ENCODE measurements around the gene VARS1. TPM values are rescaled to one million over a fixed set of nuclear protein-coding genes. Genes with fewer than 3 reads are reported as not detected.
A peak's percentile ranks its signal among the peaks of the same experiment; 100 is the strongest.

The VARS1 gene
- total RNA-seq, 1 experiment from 2014 or later, result 26.4 TPM

- peak; percentile 57 for DNase-seq (ENCODE audit: low read depth)
These were observed 23.6 kb downstream of the VARS1 start for GRCh38 chr6:31771992-31772358.

- DNase-seq (ENCODE audit: low read depth), result no peak
These were observed 24.7 kb downstream of the VARS1 start for GRCh38 chr6:31770860-31771259.

GRCh38 chr6:31769684-31770371 lies 25.7 kb downstream of the VARS1 start:
- peak; percentile 61 for DNase-seq (ENCODE audit: low read depth)

- DNase-seq (ENCODE audit: low read depth), result no peak
These were observed 26.9 kb downstream of the VARS1 start for GRCh38 chr6:31768363-31769257.

GRCh38 chr6:31767096-31767645 lies 28.4 kb downstream of the VARS1 start:
- no peak for DNase-seq (ENCODE audit: low read depth)

GRCh38 chr6:31765910-31766794 lies 29.4 kb downstream of the VARS1 start:
- DNase-seq (ENCODE audit: low read depth), result no peak

GRCh38 chr6:31765559-31765909 lies 30.0 kb downstream of the VARS1 start:
- DNase-seq (ENCODE audit: low read depth), result no peak

GRCh38 chr6:31764198-31764597 lies 31.4 kb downstream of the VARS1 start:
- DNase-seq (ENCODE audit: low read depth), result no peak

- DNase-seq (ENCODE audit: low read depth), result peak; percentile 72
These were observed 32.0 kb downstream of the VARS1 start for GRCh38 chr6:31763619-31763940.

GRCh38 chr6:31762878-31763618 lies 32.5 kb downstream of the VARS1 start:
- no peak for DNase-seq (ENCODE audit: low read depth)

GRCh38 chr6:31762356-31762755 lies 33.2 kb downstream of the VARS1 start, which contains the start of gene SAPCD1:
Gene SAPCD1, plus strand, starts transcription at chr6:31762656. Its CDS starts 399 bp downstream, at chr6:31763055.
- DNase-seq (ENCODE audit: low read depth), result no peak

- DNase-seq (ENCODE audit: low read depth), result no peak
These were observed 34.2 kb downstream of the VARS1 start for GRCh38 chr6:31761343-31761742.

GRCh38 chr6:31760790-31761189 lies 34.8 kb downstream of the VARS1 start:
- no peak for DNase-seq (ENCODE audit: low read depth)

GRCh38 chr6:31758281-31758680 lies 37.3 kb downstream of the VARS1 start:
- DNase-seq (ENCODE audit: low read depth), result no peak

- DNase-seq (ENCODE audit: low read depth), result peak; percentile 65
These were observed 42.7 kb downstream of the VARS1 start for GRCh38 chr6:31752739-31753319.

- DNase-seq (ENCODE audit: low read depth), result no peak
These were observed 45.0 kb downstream of the VARS1 start for GRCh38 chr6:31750411-31751022.

GRCh38 chr6:31749301-31750036 lies 46.1 kb downstream of the VARS1 start:
- no peak for DNase-seq (ENCODE audit: low read depth)
